Skin of body (tissue), 2 donors: ENCODE data around the gene DACH2. TPM values are rescaled to one million over a fixed set of nuclear protein-coding genes. Genes with fewer than 3 reads are reported as not detected.

Experiments
- DNase-seq: peaks from one replicate; lab custom pipeline; 2025; lab: John Stamatoyannopoulos, UW
- total RNA-seq: library from RNA; depleted of rRNA; stranded (reverse); fragments of >200 nt; gene quantifications from one replicate; pipeline ENCODE4 v1.2.3, GENCODE V29; 2014

Gene DACH2
- total RNA-seq, 1 donor from 2014 or later, result 0.79 TPM

DNA sequence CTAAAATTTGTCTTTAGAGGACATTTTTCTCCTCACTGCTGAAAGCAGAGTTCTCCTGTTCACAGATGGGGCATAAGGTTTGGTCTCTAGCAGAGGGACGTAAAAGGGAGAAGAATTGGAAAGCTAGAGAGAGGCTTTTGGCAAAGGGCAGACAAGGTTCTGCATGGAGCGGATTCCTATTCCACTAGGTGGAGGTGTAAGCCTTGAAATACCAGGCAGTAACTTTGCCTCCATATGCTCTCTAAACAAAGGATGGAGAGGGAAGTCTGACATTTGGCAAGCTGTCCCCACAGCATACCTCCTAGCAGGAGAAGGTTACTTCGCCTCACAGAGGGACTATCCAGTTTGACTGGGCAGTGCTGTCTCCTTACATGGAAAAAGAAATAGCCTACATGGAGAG, 174.7 kb downstream of the DACH2 start:
- DNase-seq, result no peak

DNA sequence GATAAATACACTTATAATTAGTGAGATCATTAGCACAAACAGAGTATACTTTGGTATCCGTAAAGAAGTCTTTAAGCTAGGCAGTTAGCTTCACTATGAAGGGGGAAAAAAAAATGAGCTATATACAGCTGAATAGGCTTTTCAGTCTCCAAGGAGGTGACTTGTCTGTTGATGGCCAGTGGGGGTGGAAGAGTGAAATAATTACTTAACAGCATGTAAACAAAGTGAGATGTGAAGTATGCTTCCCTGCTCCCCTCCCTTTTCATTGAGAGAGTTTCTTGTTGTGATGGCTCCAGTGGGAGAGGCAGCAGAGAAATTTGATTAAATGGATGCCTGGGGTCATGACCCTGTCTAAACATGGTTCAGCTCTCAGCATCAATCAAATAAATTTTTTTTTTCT, 180.9 kb downstream of the DACH2 start:
- no peak for DNase-seq

- DNase-seq, result no peak
These were observed 200.4 kb downstream of the DACH2 start for GRCh38 chrX:86348669-86349068.

- no peak for DNase-seq
These were observed 200.9 kb downstream of the DACH2 start for GRCh38 chrX:86349115-86349514.

- peak; percentile 0 for DNase-seq
These were observed 221.8 kb downstream of the DACH2 start for GRCh38 chrX:86369847-86370630.

DNA sequence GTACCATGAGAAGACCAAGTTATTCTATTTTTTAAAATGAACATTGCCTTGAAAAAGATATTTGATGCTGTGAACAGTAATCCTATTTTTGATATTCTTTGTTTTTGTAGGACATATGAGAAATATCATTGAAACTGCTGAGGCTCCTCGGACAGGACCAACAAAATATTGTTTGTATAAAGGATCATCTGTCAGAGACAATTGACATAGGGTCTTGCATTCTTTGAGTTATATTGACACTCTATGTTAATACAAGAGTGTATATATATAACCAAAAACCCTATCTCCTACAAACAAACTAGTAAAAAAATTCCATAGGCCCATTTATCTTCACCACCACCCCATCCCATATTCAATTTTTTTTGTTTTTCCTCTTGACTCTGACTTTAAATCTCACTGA, 222.7 kb downstream of the DACH2 start:
- DNase-seq, result no peak

GRCh38 chrX:86379209-86379608, 231.0 kb downstream of the DACH2 start:
- DNase-seq, result no peak

DNA sequence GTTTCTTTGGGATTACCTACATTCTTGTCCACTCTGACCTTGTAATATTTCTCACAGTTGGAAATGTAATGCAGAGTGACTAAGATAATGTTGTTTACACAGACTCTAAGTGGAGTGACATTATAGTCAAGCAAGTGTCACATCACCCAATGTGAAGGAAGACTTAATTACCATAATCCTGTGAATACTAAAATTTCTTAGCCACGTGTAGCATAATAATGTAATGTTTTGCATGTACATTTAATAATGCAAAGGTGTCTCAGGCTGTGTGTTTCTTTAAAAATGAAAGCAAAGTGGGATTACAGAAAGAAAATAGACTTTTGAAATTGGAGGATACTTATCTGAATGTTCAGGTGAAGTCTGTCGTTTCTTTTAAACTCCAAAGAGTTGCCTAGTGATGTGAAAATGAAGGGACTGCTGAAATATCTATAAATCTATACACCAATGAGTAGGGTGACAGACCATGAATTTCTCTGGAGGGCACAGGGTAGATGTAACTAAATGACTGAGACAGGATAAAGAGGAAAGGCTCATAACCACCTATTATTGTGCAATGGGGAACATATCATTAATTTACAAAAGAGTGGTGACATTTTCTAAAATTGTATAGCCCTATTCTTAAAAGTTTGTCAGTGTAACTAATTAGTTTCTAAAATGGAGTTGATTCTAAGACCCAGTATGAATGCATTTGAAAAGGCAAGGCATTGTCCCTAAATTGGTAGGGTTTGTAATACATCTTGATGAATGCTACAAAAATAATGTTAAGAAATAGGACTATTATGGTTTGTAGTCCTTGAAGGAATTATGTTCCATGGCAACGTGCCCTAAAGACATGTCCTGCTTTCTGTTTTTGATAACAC, 235.7 kb downstream of the DACH2 start:
- DNase-seq, result no peak

DNA sequence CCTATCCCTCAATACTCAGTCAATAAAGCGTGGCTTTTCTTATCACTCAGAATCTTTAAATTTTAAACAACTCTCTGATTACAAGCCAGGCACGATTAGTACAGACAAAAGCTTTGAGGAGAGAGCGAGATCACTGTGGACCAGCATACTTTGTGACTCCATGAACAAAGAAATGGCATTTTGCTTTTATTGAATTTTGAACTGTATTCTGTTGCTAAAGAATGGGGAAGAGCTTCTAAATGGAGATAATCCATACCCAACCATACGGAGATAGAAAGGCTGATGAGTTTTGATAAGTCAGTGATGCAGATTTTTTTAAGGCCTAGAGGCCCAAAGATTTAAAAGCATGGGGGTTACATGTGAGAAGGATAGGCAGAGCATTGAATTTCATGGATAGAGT, 259.1 kb downstream of the DACH2 start:
- no peak for DNase-seq

DNA sequence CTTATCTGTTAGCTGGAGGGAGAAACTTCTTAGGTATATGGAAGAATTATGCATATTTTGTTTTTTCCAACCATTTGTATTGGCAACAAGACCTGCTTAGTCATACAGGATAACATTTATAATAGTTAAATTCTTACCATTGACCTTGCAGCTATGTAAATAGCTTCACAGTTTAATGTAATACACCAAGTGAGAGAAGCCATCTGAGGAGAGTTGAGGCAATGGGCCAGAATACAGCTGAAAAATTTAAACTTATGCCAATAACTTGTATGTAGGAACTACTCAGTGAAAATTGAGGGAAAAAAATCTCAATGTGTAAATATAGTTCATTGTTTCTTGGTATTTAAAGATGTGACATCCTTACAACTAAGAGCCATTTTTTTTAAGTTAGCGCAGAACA, 273.5 kb downstream of the DACH2 start:
- no peak for DNase-seq

GRCh38 chrX:86436116-86436515, 287.9 kb downstream of the DACH2 start:
- no peak for DNase-seq

- no peak for DNase-seq
These were observed 307.2 kb downstream of the DACH2 start for GRCh38 chrX:86455495-86455894.

- DNase-seq, result no peak
These were observed 312.5 kb downstream of the DACH2 start for GRCh38 chrX:86460760-86461159.

- DNase-seq, result no peak
These were observed 356.0 kb downstream of the DACH2 start for GRCh38 chrX:86504297-86504696.

DNA sequence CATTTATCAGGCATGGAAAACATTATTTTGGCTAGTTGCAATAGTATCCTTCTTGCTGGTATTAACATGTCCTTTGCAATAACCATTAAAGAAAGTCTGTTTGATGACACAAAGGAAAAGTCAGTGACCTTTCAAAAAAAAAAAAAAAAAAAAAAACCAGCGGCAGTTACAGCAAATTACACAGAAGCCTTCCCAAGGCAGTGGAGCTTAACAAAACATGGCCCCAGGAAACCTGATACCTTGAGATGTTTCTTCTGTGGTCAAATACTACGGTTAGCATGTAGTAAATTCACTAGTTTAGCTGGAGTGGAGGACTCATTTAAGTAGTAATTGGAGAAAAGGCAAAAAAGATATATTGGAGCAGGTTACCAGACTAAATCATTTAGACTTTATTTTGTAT, 359.1 kb downstream of the DACH2 start:
- no peak for DNase-seq

GRCh38 chrX:86579777-86580176, 431.5 kb downstream of the DACH2 start:
- no peak for DNase-seq

DNA sequence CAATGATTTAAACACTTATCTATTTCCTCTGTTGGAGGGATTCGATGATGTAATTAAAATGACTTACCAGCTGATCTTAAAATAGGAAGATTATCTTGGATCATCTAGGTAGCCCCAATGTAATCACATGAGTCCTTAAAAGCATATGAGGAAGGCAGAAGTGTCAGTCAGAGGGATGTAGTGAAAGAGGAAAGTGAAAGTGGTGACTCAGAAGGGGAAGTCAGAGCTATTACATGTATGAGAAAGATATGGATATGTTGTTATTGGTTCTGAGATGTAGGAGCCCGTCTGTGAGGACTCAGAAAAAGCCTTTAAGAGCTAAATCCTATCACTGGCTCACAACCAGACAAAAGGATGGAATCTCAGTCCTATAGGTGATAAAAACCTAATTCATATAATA, 456.4 kb downstream of the DACH2 start:
- DNase-seq, result no peak

GRCh38 chrX:86696951-86697350, 548.7 kb downstream of the DACH2 start:
- DNase-seq, result no peak

- no peak for DNase-seq
These were observed 563.4 kb downstream of the DACH2 start for GRCh38 chrX:86711531-86712180.

GRCh38 chrX:86714441-86714840, 566.2 kb downstream of the DACH2 start:
- DNase-seq, result no peak

DNA sequence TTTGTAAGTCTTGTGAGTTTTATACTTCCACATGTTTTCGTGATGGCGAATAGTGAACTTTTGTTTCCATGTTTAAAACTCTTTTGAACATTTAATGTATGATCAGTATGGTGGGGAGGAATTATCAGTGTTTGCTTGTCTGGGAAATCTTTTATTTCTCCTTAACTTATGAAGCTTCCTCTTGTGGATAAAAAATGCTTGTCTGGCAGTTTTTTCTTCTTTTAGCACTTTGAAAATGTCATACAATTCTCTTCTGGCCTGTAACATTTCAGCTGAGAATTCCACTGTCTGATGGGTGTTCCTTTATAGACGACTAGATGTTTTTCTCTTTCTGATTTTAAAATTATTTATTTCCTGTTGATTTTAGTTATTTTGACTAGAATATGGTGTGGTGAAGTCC, 576.0 kb downstream of the DACH2 start:
- DNase-seq, result no peak

DNA sequence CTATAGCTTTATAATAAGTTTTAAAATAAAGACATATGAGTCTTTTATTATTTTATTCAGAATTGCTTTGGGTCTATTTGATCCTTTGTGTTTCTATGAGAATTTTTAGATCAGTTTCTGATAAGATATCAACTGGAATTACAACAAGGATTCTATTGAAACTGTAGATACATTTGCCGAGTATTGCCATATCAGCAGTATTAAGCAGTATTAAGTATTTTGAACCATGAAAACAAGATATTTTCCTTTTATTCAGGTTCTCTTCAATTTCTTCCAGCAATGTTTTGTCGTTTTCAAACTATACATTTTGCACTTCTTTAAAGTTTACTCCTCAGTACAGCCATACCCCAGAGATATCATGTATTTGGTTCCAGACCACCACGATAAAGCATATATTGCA, 598.8 kb downstream of the DACH2 start:
- DNase-seq, result no peak
